ENCODE measurements around the gene SLC22A13.
"Not testable (repeated sequence)": the region's sequence is repeated elsewhere in the genome, so short reads cannot be mapped to it uniquely, and the experiment has no call there.

The SLC22A13 gene

DNA sequence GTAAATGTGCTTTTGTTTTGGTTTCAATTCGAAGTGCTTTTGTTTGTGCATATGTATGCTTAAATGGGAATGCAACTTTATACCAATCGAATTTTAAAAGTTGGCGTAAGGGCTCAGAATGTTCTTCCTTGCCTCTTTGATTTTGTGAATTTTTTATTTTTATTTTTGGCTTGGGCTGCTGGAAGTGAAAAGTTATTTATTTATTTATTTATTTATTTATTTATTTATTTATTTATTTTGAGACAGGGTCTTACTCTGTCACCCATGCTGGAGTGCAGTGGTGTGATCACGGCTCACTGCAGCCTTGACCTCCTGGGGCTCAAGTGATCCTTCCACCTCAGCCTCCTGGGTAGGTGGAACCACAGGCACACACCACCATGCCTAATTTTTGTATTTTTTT lies 22.8 kb upstream of the SLC22A13 start:
- H3K27me3 ChIP-seq (ENCODE audit: control insufficient read depth, insufficient read depth, low read length); H3K4me3 ChIP-seq (ENCODE audit: low read length); H3K4me2 ChIP-seq (ENCODE audit: low read length); H3K9ac ChIP-seq (ENCODE audit: low read depth, low read length); H3K9me3 ChIP-seq (replicated peaks; ENCODE audit: low read length): not testable (repeated sequence)
- peaks cover 54% of the 10 kb centered on the region for H3K36me3 ChIP-seq (ENCODE audit: insufficient read depth, low read length)
- H3K4me1 ChIP-seq (ENCODE audit: control insufficient read depth, insufficient read depth, low read length) = peaks cover 11% of the 10 kb centered on the region

DNA sequence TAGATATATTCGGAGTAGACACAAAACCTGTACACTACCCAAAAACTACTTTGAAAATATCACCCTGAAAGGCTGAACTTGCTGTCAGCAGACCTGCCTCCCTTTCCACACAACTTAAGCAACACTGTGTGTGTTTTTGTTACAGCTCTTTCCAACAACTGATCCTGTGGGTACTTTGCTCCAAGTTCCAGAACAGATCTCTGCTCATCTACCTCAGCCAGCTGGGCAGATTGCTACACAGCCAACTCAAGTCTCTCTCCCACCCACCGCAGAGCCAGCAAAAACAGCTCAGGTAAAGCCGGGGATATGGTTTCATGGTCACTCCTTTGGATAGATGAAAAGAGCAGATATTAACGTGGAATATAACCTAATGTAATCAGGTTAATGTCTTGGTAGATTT lies 19.7 kb upstream of the SLC22A13 start:
- no peak overlapping the region for H3K9ac ChIP-seq (ENCODE audit: low read depth, low read length)

DNA sequence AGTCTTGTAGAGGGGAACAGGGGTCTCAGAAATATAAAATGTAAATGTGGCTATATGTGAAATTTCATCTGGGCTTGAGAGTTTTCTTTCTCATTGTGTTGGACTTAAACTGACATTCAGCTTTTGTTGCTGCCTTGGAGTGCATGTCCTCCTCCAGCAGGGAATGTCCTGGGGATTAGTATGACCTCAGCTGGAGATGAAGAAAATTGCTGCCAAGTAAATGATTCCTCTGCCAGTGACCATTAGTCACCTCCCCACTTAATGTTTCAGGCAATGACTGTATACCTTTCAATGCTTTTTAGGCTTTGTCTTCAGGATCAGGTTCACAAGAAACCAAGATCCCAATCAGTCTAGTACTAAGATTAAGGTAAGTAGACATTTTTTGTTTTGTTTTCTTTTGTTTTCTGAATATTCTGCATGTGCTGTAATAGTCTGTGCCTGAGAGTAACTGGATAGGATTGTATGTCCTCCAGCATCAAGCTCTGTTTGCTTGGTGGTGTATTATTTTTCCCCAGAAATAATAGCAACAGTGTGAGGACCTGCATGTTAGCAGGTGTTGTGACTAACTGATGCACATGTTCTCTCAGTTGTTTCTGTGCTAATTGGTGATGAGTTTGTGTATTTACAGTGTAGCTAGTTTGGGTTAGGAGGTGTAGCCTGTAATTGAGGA lies 18.1 kb upstream of the SLC22A13 start:
- H3K9me3 ChIP-seq (replicated peaks; ENCODE audit: low read length) = no peaks in the 10 kb centered on the region
- no peak overlapping the region for H3K4me3 ChIP-seq (ENCODE audit: low read length)
- H3K27me3 ChIP-seq (ENCODE audit: control insufficient read depth, insufficient read depth, low read length) = no peaks in the 10 kb centered on the region
- H3K36me3 ChIP-seq (ENCODE audit: insufficient read depth, low read length) = peaks cover 75% of the 10 kb centered on the region
- no peak overlapping the region for H3K4me2 ChIP-seq (ENCODE audit: low read length)
- no peak overlapping the region for H3K9ac ChIP-seq (ENCODE audit: low read depth, low read length)
- peaks cover 15% of the 10 kb centered on the region for H3K4me1 ChIP-seq (ENCODE audit: control insufficient read depth, insufficient read depth, low read length)

More for the DNA sequence above, 19.7 kb upstream of the SLC22A13 start:
- peaks cover 15% of the 10 kb centered on the region for H3K4me1 ChIP-seq (ENCODE audit: control insufficient read depth, insufficient read depth, low read length)
- no peak overlapping the region for H3K4me3 ChIP-seq (ENCODE audit: low read length)
- no peaks in the 10 kb centered on the region for H3K27me3 ChIP-seq (ENCODE audit: control insufficient read depth, insufficient read depth, low read length)
- no peaks in the 10 kb centered on the region for H3K9me3 ChIP-seq (replicated peaks; ENCODE audit: low read length)
- H3K4me2 ChIP-seq (ENCODE audit: low read length) = no peak overlapping the region
- H3K36me3 ChIP-seq (ENCODE audit: insufficient read depth, low read length) = peaks cover 67% of the 10 kb centered on the region

DNA sequence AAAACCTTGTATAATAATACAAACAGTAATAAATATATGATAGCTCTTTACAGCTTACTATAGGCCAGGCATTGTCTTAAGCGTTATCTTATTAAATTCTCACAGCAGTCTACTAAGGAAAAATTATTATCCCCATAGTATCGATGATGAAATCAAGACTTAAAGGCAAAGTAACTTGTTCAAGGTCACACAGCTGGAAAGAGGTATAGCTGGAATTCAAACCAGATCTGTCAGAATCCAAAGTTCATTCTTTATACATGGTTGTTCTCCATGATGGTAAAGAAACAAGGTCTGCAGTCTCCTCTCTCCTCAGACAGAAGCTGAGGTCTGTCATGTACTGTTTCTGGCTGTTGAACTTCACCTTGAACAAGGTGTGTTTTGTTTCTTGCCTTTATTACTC lies 15.4 kb upstream of the SLC22A13 start:
- H3K36me3 ChIP-seq (ENCODE audit: insufficient read depth, low read length) = peaks cover 86% of the 10 kb centered on the region
- peaks cover 15% of the 10 kb centered on the region for H3K4me1 ChIP-seq (ENCODE audit: control insufficient read depth, insufficient read depth, low read length)
- H3K27me3 ChIP-seq (ENCODE audit: control insufficient read depth, insufficient read depth, low read length) = no peaks in the 10 kb centered on the region
- H3K9ac ChIP-seq (ENCODE audit: low read depth, low read length) = no peak overlapping the region
- no peak overlapping the region for H3K4me3 ChIP-seq (ENCODE audit: low read length)
- no peak overlapping the region for H3K4me2 ChIP-seq (ENCODE audit: low read length)
- H3K9me3 ChIP-seq (replicated peaks; ENCODE audit: low read length) = no peaks in the 10 kb centered on the region

DNA sequence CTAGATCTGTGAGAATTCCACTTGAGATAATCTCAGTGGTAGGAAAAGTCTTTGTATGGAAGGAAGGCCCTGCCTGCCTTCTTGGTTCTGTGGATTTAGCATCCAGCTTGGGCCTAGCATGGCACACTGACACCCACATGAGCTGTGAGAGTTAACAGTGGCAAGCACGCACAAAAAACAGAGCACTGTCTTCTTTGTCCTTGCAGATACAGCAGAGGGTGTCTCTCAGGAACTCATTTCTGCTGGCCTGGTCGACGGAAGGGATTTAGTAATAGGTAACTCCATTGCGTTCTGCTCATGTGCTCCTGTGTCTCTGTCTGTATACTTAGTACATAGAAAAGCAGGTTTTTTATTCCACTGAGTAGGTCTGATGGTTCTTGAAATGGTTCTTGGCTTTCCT lies 14.4 kb upstream of the SLC22A13 start:
- H3K9ac ChIP-seq (ENCODE audit: low read depth, low read length) = no peak overlapping the region
- peaks cover 15% of the 10 kb centered on the region for H3K4me1 ChIP-seq (ENCODE audit: control insufficient read depth, insufficient read depth, low read length)
- H3K4me2 ChIP-seq (ENCODE audit: low read length) = no peak overlapping the region

DNA sequence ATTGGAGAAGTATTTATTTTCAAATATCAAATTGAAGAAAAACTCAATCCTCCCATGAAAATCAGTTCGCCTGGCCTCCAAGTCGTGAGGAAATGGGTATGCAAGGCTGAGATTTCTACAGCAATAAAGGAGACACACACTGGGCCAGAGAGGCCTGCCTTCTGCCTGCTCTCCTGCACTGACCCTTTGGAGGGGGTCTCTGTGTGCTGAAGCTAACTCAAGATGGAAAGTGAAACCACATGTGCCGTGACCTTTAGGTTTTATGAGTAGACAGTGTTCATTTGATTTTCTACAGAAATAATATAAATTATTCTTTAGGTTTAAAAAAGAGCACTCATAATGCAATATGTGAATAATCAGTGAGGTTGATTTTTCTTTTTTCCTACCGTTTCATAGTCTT lies 11.9 kb upstream of the SLC22A13 start:
- peaks cover 79% of the 10 kb centered on the region for H3K36me3 ChIP-seq (ENCODE audit: insufficient read depth, low read length)
- H3K9me3 ChIP-seq (replicated peaks; ENCODE audit: low read length) = no peaks in the 10 kb centered on the region
- no peak overlapping the region for H3K4me3 ChIP-seq (ENCODE audit: low read length)
- no peaks in the 10 kb centered on the region for H3K4me1 ChIP-seq (ENCODE audit: control insufficient read depth, insufficient read depth, low read length)
- H3K4me2 ChIP-seq (ENCODE audit: low read length) = no peak overlapping the region
- H3K9ac ChIP-seq (ENCODE audit: low read depth, low read length) = no peak overlapping the region
- no peaks in the 10 kb centered on the region for H3K27me3 ChIP-seq (ENCODE audit: control insufficient read depth, insufficient read depth, low read length)

More for the DNA sequence above, 14.4 kb upstream of the SLC22A13 start:
- no peak overlapping the region for H3K4me3 ChIP-seq (ENCODE audit: low read length)
- no peaks in the 10 kb centered on the region for H3K27me3 ChIP-seq (ENCODE audit: control insufficient read depth, insufficient read depth, low read length)
- H3K9me3 ChIP-seq (replicated peaks; ENCODE audit: low read length) = no peaks in the 10 kb centered on the region
- peaks cover 91% of the 10 kb centered on the region for H3K36me3 ChIP-seq (ENCODE audit: insufficient read depth, low read length)

DNA sequence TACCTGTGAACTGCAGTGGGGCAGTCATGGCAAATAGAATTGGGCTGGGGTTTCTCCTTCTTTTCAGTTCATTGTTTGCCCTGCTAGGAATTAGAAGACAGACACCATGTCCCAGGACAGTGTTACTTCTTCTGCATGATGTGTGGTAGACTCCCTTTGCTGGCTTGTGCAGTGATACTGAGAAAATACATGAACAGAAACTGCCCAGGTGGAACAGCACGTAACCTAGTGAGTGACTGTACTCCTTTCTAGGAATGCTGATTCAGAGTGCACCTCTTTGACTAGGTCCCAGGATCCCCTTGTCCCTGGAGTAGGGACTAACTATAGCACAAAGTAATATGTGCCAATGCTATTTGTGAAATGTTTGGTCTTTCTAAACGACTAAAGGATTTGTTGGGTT lies 10.7 kb upstream of the SLC22A13 start:
- Histone ChIP-seq H3K9ac (ENCODE audit: low read depth, low read length) (no peak overlapping the region), H3K4me3 (ENCODE audit: low read length) (no peak overlapping the region), H3K36me3 (ENCODE audit: insufficient read depth, low read length) (peaks cover 67% of the 10 kb centered on the region), H3K9me3 (replicated peaks; ENCODE audit: low read length) (no peaks in the 10 kb centered on the region), H3K4me2 (ENCODE audit: low read length) (no peak overlapping the region), H3K4me1 (ENCODE audit: control insufficient read depth, insufficient read depth, low read length) (no peaks in the 10 kb centered on the region), H3K27me3 (ENCODE audit: control insufficient read depth, insufficient read depth, low read length) (no peaks in the 10 kb centered on the region)

DNA sequence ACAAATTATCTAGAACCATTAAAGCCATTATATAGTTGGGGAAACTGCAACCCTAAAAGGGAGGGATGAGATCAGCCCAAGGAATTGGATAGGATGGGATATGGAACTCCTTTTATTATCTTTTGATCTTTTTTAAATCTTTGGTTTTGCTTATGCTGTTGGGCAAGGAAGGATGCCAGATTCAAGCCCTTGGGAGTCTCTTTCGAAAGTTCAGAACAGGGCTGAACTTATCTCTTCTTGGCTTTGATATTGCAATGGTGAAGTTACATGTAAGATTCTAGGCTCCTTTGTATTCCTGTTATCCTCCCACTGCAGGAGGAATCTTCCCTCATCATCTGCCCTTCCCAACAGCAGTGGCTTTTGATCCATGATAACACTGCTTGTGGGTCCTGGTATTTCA lies 10.0 kb upstream of the SLC22A13 start:
- Histone ChIP-seq H3K4me2 (ENCODE audit: low read length) (no peak overlapping the region), H3K36me3 (ENCODE audit: insufficient read depth, low read length) (peaks cover 64% of the 10 kb centered on the region), H3K9ac (ENCODE audit: low read depth, low read length) (no peak overlapping the region), H3K4me1 (ENCODE audit: control insufficient read depth, insufficient read depth, low read length) (no peaks in the 10 kb centered on the region), H3K9me3 (replicated peaks; ENCODE audit: low read length) (no peaks in the 10 kb centered on the region), H3K27me3 (ENCODE audit: control insufficient read depth, insufficient read depth, low read length) (no peaks in the 10 kb centered on the region), H3K4me3 (ENCODE audit: low read length) (no peak overlapping the region)

DNA sequence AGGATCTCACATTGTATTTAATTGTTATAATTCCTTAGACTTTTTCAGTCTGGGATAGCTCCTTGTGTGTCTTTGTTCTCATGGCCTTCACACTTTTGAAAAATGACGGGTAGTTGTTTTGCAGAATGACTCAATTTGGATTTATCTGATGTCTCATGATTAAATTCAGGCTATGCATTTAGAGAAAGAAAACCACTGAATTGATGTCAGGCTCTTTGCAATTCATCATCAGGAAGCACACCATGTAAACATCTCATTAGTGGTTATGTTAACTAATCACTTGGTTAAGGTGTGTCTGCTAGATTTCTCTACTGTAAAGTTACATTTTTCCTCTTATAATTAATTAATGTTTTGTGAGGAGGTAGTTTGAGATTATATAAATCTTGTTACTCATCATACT lies 8.0 kb upstream of the SLC22A13 start:
- Histone ChIP-seq H3K27me3 (ENCODE audit: control insufficient read depth, insufficient read depth, low read length) (no peaks in the 10 kb centered on the region), H3K9ac (ENCODE audit: low read depth, low read length) (no peak overlapping the region), H3K36me3 (ENCODE audit: insufficient read depth, low read length) (peaks cover 52% of the 10 kb centered on the region), H3K9me3 (replicated peaks; ENCODE audit: low read length) (no peaks in the 10 kb centered on the region), H3K4me3 (ENCODE audit: low read length) (no peak overlapping the region), H3K4me2 (ENCODE audit: low read length) (no peak overlapping the region), H3K4me1 (ENCODE audit: control insufficient read depth, insufficient read depth, low read length) (no peaks in the 10 kb centered on the region)

DNA sequence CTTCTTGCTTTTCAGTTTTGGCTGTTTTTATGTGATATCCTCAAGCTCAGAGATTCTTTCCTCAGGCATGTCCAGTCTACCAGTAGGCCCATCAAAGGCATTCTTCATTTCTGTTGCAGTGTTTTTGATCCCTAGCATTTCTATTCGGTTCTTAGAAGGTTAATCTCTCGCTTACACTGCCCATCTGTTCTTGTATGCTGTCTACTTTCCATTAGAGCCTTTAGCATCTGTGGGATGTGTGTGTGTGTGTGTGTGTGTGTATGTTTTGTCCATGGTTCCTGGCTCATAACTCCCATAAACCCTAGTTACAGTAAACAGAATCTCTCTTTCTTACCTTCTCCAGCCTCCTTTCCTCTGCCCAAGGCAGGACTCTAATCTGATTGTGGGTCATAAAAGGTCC lies 5.1 kb upstream of the SLC22A13 start:
- Histone ChIP-seq H3K9me3 (replicated peaks; ENCODE audit: low read length) (no peaks in the 10 kb centered on the region), H3K27me3 (ENCODE audit: control insufficient read depth, insufficient read depth, low read length) (no peaks in the 10 kb centered on the region), H3K36me3 (ENCODE audit: insufficient read depth, low read length) (peaks cover 32% of the 10 kb centered on the region), H3K4me1 (ENCODE audit: control insufficient read depth, insufficient read depth, low read length) (no peaks in the 10 kb centered on the region), H3K4me3 (ENCODE audit: low read length) (no peak overlapping the region), H3K9ac (ENCODE audit: low read depth, low read length) (no peak overlapping the region), H3K4me2 (ENCODE audit: low read length) (no peak overlapping the region)

DNA sequence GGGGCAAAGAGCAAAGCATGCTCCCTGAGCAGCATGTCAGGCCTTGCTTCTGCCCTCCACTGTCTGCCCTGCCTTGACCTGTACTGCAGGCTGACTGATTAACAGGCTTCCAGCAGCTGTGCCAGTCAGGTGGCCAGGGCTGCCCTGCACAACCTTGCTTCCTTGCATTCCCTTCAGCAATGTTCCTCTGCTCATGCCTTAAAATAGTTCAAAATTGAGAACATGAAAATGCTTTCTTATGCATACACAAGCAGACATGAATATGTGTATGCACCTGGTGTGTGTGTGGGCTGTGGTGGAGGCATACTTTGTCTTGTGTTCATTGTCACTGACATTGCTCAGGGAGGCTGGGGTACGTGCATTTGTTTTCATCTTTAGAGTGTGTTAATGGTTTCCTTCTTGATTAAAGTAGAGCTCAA lies 1.2 kb upstream of the SLC22A13 start:
- Histone ChIP-seq H3K4me2 (ENCODE audit: low read length) (no peak overlapping the region), H3K9me3 (replicated peaks; ENCODE audit: low read length) (no peaks in the 10 kb centered on the region), H3K4me3 (ENCODE audit: low read length) (no peak overlapping the region), H3K9ac (ENCODE audit: low read depth, low read length) (no peak overlapping the region), H3K27me3 (ENCODE audit: control insufficient read depth, insufficient read depth, low read length) (no peaks in the 10 kb centered on the region), H3K4me1 (ENCODE audit: control insufficient read depth, insufficient read depth, low read length) (no peaks in the 10 kb centered on the region), H3K36me3 (ENCODE audit: insufficient read depth, low read length) (peaks cover 17% of the 10 kb centered on the region)

DNA sequence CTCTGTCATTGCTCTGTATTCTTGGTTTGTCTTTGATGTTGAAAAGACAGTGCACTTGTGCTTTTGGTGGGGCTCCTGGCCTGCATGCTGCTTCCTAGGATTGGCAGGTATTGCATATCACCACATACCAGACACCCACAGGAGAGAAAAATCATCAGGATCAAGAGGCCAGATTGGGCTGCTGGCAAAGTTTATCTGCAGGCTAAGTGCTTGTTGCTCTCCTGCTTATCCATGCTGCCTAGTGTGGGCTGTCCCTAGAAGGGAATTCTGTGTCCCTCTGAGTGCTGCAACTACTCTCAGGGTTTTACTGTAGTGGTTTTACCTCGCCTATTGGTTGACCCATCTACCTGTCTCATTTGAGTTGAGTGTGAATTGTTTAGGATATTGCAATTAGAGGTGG lies 833 bp upstream of the SLC22A13 start:
- no peaks in the 10 kb centered on the region for H3K4me1 ChIP-seq (ENCODE audit: control insufficient read depth, insufficient read depth, low read length)
- H3K4me2 ChIP-seq (ENCODE audit: low read length) = no peak overlapping the region
- H3K9ac ChIP-seq (ENCODE audit: low read depth, low read length) = no peak overlapping the region
- peaks cover 17% of the 10 kb centered on the region for H3K36me3 ChIP-seq (ENCODE audit: insufficient read depth, low read length)
- H3K9me3 ChIP-seq (replicated peaks; ENCODE audit: low read length) = no peaks in the 10 kb centered on the region
- H3K4me3 ChIP-seq (ENCODE audit: low read length) = no peak overlapping the region
- H3K27me3 ChIP-seq (ENCODE audit: control insufficient read depth, insufficient read depth, low read length) = no peaks in the 10 kb centered on the region
